Erythroblast (primary cell): Measurements from ENCODE around the gene CMKLR1.

ENCODE experiments used
- GATA1 ChIP-seq: IDR thresholded peaks from 2 replicates; pipeline ENCODE4 v1.6.1; 2011; ENCODE audit warnings: low read depth, mild to moderate bottlenecking, control low read depth, low read length, moderate library complexity
- POLR2A ChIP-seq: IDR thresholded peaks from 2 replicates; pipeline ENCODE4 v1.6.1; 2011; ENCODE audit warnings: mild to moderate bottlenecking, low read length

GRCh38 chr12:108299516-108299915 is 39.6 kb downstream of the CMKLR1 start:
- no peak for TF ChIP-seq POLR2A
- TF ChIP-seq GATA1 = no peak
